Transverse colon (tissue), 3 donors: ENCODE data around the gene OR6M1.

ENCODE experiments used
- EP300 ChIP-seq: sonication (generic); formaldehyde crosslinking; IDR thresholded peaks from one replicate; pipeline ENCODE4 v1.6.1; 2017; ENCODE audit warnings: antibody characterized with exemption, low read depth
- TF ChIP-seq, protein P1 (sequence below), 5 experiments: fragments of 200-600 bp in 3 of 5; fragments of 450-650 bp in 2 of 5; sonication (generic) in 3 of 5; IDR thresholded peaks; 1 replicate in 2 of 5; 2 replicates in 3 of 5; pipeline ENCODE4 v1.5.1; 2016 to 2017; ENCODE audit warnings: antibody characterized with exemption in 5 of 5, inconsistent platforms in 3 of 5, mild to moderate bottlenecking in 2 of 5, moderate library complexity in 1 of 5

DNA sequence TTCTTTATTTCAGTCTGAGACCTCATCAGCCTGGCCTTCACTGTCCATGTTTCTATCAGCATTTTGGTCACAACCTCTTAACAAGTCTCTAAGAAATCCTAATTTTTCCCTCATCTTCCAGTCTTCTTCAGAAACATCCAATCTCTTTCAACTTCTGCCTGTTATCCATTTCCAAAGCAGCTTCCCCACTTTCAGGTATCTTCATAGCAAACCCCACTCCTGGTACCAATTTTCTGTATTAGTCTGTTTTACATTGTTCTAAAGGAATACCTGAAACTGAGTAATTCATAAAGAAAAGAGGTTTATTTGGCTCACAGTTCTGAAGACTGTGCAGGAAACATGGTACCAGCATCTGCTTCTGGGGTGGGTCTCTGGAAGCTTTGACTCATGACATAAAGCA lies 43.7 kb downstream of the OR6M1 start:
- TF ChIP-seq, protein P1, sequence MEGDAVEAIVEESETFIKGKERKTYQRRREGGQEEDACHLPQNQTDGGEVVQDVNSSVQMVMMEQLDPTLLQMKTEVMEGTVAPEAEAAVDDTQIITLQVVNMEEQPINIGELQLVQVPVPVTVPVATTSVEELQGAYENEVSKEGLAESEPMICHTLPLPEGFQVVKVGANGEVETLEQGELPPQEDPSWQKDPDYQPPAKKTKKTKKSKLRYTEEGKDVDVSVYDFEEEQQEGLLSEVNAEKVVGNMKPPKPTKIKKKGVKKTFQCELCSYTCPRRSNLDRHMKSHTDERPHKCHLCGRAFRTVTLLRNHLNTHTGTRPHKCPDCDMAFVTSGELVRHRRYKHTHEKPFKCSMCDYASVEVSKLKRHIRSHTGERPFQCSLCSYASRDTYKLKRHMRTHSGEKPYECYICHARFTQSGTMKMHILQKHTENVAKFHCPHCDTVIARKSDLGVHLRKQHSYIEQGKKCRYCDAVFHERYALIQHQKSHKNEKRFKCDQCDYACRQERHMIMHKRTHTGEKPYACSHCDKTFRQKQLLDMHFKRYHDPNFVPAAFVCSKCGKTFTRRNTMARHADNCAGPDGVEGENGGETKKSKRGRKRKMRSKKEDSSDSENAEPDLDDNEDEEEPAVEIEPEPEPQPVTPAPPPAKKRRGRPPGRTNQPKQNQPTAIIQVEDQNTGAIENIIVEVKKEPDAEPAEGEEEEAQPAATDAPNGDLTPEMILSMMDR (IDR thresholded peaks at IDR 0.05) = no peak
- no peak for TF ChIP-seq EP300
